Retinal pigment epithelial cell (primary cell): ENCODE data around the gene SMAD1.

ENCODE experiments used
- DNase-seq: peaks from one replicate; pipeline ENCODE4 v3.0.0-alpha.2; 2010; ENCODE audit warnings: low read depth
- H3K4me3 ChIP-seq: 2 replicates; pipeline ENCODE4 v1.5.1; 2011; ENCODE audit warnings: mild to moderate bottlenecking, low read length, control low read depth, moderate library complexity
- CTCF ChIP-seq: conservative IDR thresholded peaks from 2 replicates; pipeline ENCODE4 v1.5.1; 2011; ENCODE audit warnings: low read depth, low read length, control low read depth, inconsistent platforms

Gene SMAD1

GRCh38 chr4:145540235-145540634 is 58.6 kb downstream of the SMAD1 start:
- TF ChIP-seq CTCF, result no peak
- no peak overlapping the region for H3K4me3 ChIP-seq
- DNase-seq, result no peak

GRCh38 chr4:145541346-145541745 is 59.7 kb downstream of the SMAD1 start:
- H3K4me3 ChIP-seq, result no peak overlapping the region
- no peak for TF ChIP-seq CTCF
- DNase-seq, result no peak

GRCh38 chr4:145545031-145545430 is 63.4 kb downstream of the SMAD1 start:
- no peak for DNase-seq
- no peak for TF ChIP-seq CTCF
- no peak overlapping the region for H3K4me3 ChIP-seq

GRCh38 chr4:145545538-145546174 is 64.0 kb downstream of the SMAD1 start:
- no peak overlapping the region for H3K4me3 ChIP-seq
- DNase-seq, result peak; percentile 55
- TF ChIP-seq CTCF, result no peak

GRCh38 chr4:145546175-145546915 is 64.7 kb downstream of the SMAD1 start:
- no peak overlapping the region for H3K4me3 ChIP-seq
- no peak for TF ChIP-seq CTCF
- no peak for DNase-seq

GRCh38 chr4:145551660-145552059 is 70.0 kb downstream of the SMAD1 start:
- H3K4me3 ChIP-seq, result no peak overlapping the region
- no peak for TF ChIP-seq CTCF
- DNase-seq, result no peak

GRCh38 chr4:145552181-145552822 is 70.6 kb downstream of the SMAD1 start:
- no peak for DNase-seq
- TF ChIP-seq CTCF, result no peak
- no peak overlapping the region for H3K4me3 ChIP-seq
